CD8-positive, alpha-beta memory T cell (primary cell): ENCODE measurements around the gene SH2B2. TPM values are rescaled to one million over a fixed set of nuclear protein-coding genes. Genes with fewer than 3 reads are reported as not detected.
"Not testable (repeated sequence)": the region's sequence is repeated elsewhere in the genome, so short reads cannot be mapped to it uniquely, and the experiment has no call there.

Experiments used
- CTCF ChIA-PET: fragments of 350-600 bp; sonication (Branson Sonifier 250); formaldehyde crosslinking; loops from one replicate; lab custom pipeline; 2021; ENCODE audit warnings: antibody characterized with exemption; lab: Charles Lee
- POLR2A ChIA-PET: fragments of 350-600 bp; sonication (Branson Sonifier 250); formaldehyde crosslinking; loops from one replicate; lab custom pipeline; 2021; ENCODE audit warnings: antibody characterized with exemption; lab: Charles Lee
- DNase-seq, 5 donors: peaks; one replicate each; pipeline versions ENCODE4 v3.0.0 to v3.0.0-alpha.2; 2020 to 2022; ENCODE audit warnings: mixed read lengths in 1 of 5
- H3K27ac ChIP-seq: one replicate; pipeline ENCODE4 v1.7.0; 2013; ENCODE audit warnings: low read depth, mild to moderate bottlenecking, low read length, moderate library complexity
- H3K27me3 ChIP-seq: 2 replicates; pipeline ENCODE4 v1.7.0; 2013; ENCODE audit warnings: low read length, mild to moderate bottlenecking; ENCODE audit not compliant: insufficient read depth, poor library complexity, severe bottlenecking
- H3K36me3 ChIP-seq: 2 replicates; pipeline ENCODE4 v1.7.0; 2013; ENCODE audit warnings: mild to moderate bottlenecking, low read length, moderate library complexity; ENCODE audit not compliant: insufficient read depth
- H3K4me1 ChIP-seq: 2 replicates; pipeline ENCODE4 v1.7.0; 2013; ENCODE audit warnings: mild to moderate bottlenecking, low read length, moderate library complexity; ENCODE audit not compliant: insufficient read depth
- H3K4me3 ChIP-seq: 2 replicates; pipeline ENCODE4 v1.7.0; 2013; ENCODE audit warnings: mild to moderate bottlenecking, low read length
- H3K9me3 ChIP-seq: 2 replicates; pipeline ENCODE4 v1.7.0; 2013; ENCODE audit warnings: mild to moderate bottlenecking, low read length
- H3K27ac Mint-ChIP-seq, 8 donors: one replicate each; pipeline ENCODE4 v1.8.0; 2020 to 2021; ENCODE audit warnings: mixed read lengths in 8 of 8, mild to moderate bottlenecking in 6 of 8, inconsistent platforms in 3 of 8, moderate library complexity in 3 of 8
- H3K27me3 Mint-ChIP-seq, 2 donors: one replicate each; pipeline ENCODE4 v1.8.0; 2020 to 2021; ENCODE audit warnings: mixed read lengths in 2 of 2, mild to moderate bottlenecking in 1 of 2, moderate library complexity in 1 of 2
- H3K36me3 Mint-ChIP-seq, 3 donors: one replicate each; pipeline ENCODE4 v1.8.0; 2020 to 2021; ENCODE audit warnings: mixed read lengths in 3 of 3, inconsistent platforms in 1 of 3, mild to moderate bottlenecking in 1 of 3
- H3K4me1 Mint-ChIP-seq, 3 donors: one replicate each; pipeline ENCODE4 v1.8.0; 2020 to 2021; ENCODE audit warnings: mixed read lengths in 3 of 3, inconsistent platforms in 1 of 3, mild to moderate bottlenecking in 1 of 3
- H3K4me3 Mint-ChIP-seq, 7 donors: one replicate each; pipeline ENCODE4 v1.8.0; 2020 to 2021; ENCODE audit warnings: mixed read lengths in 7 of 7, mild to moderate bottlenecking in 6 of 7, moderate library complexity in 4 of 7, inconsistent platforms in 2 of 7
- H3K9me3 Mint-ChIP-seq, 5 donors: one replicate each; pipeline ENCODE4 v1.8.0; 2020 to 2022; ENCODE audit warnings: mixed read lengths in 5 of 5, mild to moderate bottlenecking in 3 of 5, moderate library complexity in 2 of 5, inconsistent platforms in 1 of 5
- polyA plus RNA-seq: library from polyadenylated mRNA; unstranded; fragments of 300-500 nt; fragmentation: Illumina TruSeq; gene quantifications from one replicate; pipeline ENCODE4 v1.2.3, GENCODE V29; 2021
- total RNA-seq, 2 experiments: library from RNA; stranded (reverse); gene quantifications; one replicate each; pipeline ENCODE4 v1.2.3, GENCODE V29; 2021

Gene SH2B2
- total and polyA plus RNA-seq, 3 experiments from 2014 or later, result 1.5 to 1.8 (median 1.8) TPM

DNA sequence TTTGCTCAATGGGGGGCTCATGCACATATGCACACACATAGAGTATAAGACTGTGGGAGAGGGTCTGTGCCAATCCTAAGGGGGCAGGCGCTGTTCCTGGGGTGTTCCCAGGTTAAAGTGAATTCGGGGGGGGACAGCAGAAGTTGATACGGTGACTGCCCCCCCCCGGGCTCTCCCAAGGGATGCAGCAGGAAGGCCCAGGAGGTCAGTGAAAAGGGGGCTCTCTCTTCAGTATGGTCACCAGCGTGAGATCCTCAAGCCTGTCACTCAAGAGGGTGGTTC, 37.2 kb downstream of the SH2B2 start:
- H3K4me1 Mint-ChIP-seq, result peaks cover 0 to 3% (median 0%) of the 10 kb centered on the region in 3 donors
- no peaks in the 10 kb centered on the region for H3K9me3 Mint-ChIP-seq
- ChIA-PET CTCF (no interaction called here), POLR2A (no interaction called here)
- peaks cover 3% of the 10 kb centered on the region for H3K27me3 ChIP-seq
- H3K27me3 Mint-ChIP-seq, result peaks cover 10 to 43% of the 10 kb centered on the region in 2 donors
- H3K27ac Mint-ChIP-seq, result no peak overlapping the region
- no peaks in the 10 kb centered on the region for H3K36me3 Mint-ChIP-seq
- H3K4me3 ChIP-seq, result no peak overlapping the region
- no peak overlapping the region for H3K4me3 Mint-ChIP-seq
- H3K27ac ChIP-seq, result no peak overlapping the region
- H3K4me1 ChIP-seq, result no peaks in the 10 kb centered on the region
- H3K36me3 ChIP-seq, result no peaks in the 10 kb centered on the region
- no peaks in the 10 kb centered on the region for H3K9me3 ChIP-seq
- DNase-seq, result no peak

DNA sequence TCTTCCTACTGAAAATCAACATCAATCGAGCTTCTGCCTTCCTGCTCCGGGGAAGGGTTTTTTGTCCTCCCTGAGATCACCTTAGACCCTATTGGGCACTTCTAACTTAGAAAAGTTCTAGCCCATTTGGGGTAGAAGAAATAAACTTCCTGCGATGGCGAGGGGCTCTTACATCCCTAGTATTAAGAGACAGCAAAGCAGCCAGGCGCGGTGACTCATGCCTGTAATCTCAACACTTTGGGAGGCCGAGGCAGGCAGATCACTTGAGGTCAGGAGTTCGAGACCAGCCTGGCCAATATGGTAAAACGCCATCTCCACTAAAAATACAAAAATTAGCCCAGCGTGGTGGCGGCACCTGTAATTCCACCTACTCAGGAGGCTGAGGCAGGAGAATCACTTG, 38.4 kb downstream of the SH2B2 start:
- not testable (repeated sequence) for H3K4me1 Mint-ChIP-seq
- H3K27me3 Mint-ChIP-seq, result peaks cover 11 to 43% of the 10 kb centered on the region in 2 donors

DNA sequence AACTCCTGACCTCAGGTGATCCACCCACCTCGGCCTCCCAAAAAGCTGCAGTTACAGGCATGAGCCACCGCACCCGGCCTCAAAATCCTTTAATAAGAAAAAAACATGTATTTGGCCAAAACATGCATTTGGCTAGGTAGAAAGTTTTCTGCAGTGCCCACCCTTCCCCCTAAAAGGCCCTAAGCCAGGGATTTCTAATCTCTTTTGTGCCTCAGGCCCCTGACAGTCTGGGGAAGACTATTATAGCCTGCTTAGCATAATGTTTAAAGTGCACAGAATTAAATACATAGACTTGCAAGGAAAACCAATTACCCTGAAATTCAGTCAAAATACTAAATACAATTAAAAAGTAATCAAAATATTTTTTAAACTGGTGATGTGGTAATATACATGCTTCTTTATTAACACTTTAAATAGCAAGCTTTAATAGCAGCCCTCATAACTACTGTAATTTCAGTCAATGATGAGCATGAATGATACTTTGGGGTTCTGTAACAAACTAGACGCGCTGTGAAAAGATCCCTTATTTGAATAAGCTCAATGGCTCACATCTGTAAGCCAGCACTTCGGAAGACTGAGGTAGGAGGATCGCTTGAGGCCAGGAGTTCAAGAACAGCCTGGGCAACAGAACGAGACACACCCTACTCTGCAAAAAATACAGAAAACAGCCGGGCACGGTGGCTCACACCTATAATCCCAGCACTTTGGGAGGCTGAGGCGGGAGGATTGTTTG, 39.7 kb downstream of the SH2B2 start:
- no peak for DNase-seq
- CTCF ChIA-PET, result no interaction called here

More for the DNA sequence above, 38.4 kb downstream of the SH2B2 start:
- DNase-seq, H3K9me3 Mint-ChIP-seq, H3K4me1 ChIP-seq, H3K36me3 Mint-ChIP-seq, H3K27me3 ChIP-seq, H3K4me3 Mint-ChIP-seq, H3K27ac Mint-ChIP-seq, H3K4me3 ChIP-seq, H3K9me3 ChIP-seq, H3K27ac ChIP-seq, H3K36me3 ChIP-seq: not testable (repeated sequence)
- POLR2A ChIA-PET, result interaction anchor here (0.7 kb wide), 1 partner anchor 18 kb away, joined by 4 read pairs; no protein-coding TSS in a partner anchor
- CTCF ChIA-PET, result interaction anchor here (1.2 kb wide), 1 partner anchor 15 kb away, joined by 3 read pairs; no protein-coding TSS in a partner anchor

DNA sequence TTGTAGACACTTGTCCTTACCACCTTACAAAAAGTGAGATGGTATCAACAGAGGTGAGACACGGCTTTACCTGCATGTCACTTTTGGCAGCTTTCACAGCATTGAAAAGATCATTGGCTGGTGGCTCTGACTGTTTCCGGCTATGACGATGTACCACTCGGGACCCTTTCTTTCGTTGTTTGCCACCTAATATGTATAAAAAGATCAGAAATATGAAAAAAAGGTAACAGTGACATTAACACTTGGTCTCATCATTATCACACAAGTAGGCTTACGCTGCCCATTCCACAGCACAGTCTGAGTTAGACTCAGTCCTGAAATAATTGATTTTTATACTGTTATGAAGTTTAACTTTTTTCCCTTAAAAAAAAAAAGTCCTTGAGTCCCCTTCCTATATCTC, 40.5 kb downstream of the SH2B2 start:
- H3K4me3 ChIP-seq, H3K27ac ChIP-seq, H3K27me3 ChIP-seq, H3K36me3 Mint-ChIP-seq, H3K9me3 Mint-ChIP-seq, CTCF ChIA-PET, H3K36me3 ChIP-seq, H3K4me1 Mint-ChIP-seq, DNase-seq, H3K9me3 ChIP-seq, H3K4me1 ChIP-seq, POLR2A ChIA-PET: not testable (repeated sequence)
- Mint-ChIP-seq H3K27me3 (peaks cover 15 to 35% of the 10 kb centered on the region in 2 donors), H3K27ac (peak overlapping the region in 1 of 8 donors; percentile 42), H3K4me3 (peak overlapping the region in 1 of 7 donors; percentile 11)

More for the DNA sequence above, 39.7 kb downstream of the SH2B2 start:
- H3K4me1 Mint-ChIP-seq, result no peaks in the 10 kb centered on the region
- H3K36me3 ChIP-seq, result no peaks in the 10 kb centered on the region
- POLR2A ChIA-PET, result no interaction called here
- no peak overlapping the region for H3K27ac ChIP-seq
- no peak overlapping the region for H3K4me3 ChIP-seq
- H3K27me3 Mint-ChIP-seq, result peaks cover 14 to 33% of the 10 kb centered on the region in 2 donors
- no peaks in the 10 kb centered on the region for H3K36me3 Mint-ChIP-seq
- no peaks in the 10 kb centered on the region for H3K9me3 ChIP-seq
- H3K4me1 ChIP-seq, result no peaks in the 10 kb centered on the region
- H3K27me3 ChIP-seq, result peaks cover 3% of the 10 kb centered on the region
- no peaks in the 10 kb centered on the region for H3K9me3 Mint-ChIP-seq
- no peak overlapping the region for H3K4me3 Mint-ChIP-seq
- peak overlapping the region in 1 of 8 donors; percentile 72 for H3K27ac Mint-ChIP-seq

DNA sequence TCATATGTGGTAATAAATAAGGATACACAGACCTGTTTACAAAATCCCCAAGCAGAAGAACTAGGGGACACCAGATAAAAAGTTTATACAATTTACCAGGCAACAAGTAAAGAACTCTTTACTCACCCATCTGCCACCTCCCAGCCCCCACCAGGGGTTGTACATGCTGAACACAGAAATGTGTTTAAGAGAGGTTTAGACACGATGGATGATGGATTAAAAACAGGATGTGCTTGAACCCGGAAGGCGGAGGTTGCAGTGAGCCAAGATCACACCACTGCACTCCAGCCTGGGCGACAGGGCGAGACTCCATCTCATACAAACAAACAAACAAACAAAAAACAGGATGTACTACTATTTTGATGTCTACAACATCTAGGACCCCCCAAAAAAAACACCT, 42.2 kb downstream of the SH2B2 start:
- DNase-seq, result not testable (repeated sequence)

DNA sequence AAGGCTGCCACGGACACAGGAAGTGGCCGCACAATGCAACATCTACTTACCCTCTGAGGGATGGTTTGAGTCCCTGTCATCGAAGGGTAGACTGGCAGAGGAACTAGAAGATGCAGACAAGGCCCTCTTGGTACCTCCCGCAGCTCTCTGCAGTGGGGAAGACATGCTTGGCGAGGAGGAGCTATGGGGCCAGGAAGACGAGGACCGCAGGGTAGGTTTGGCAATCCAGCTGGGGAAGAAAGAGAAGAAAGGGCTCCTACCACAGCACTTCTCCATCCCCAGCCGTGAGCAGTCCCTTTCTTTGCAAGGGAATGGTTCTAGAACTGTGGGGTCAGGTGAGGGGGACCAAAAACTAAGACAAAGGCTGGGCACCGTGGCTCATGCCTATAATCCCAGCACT, 42.7 kb downstream of the SH2B2 start:
- POLR2A ChIA-PET, H3K27ac ChIP-seq: not testable (repeated sequence)
- H3K4me3 Mint-ChIP-seq, result peak overlapping the region in 1 of 7 donors; percentile 15

More for the DNA sequence above, 42.2 kb downstream of the SH2B2 start:
- H3K27me3 ChIP-seq, POLR2A ChIA-PET, H3K9me3 Mint-ChIP-seq, H3K27ac ChIP-seq, H3K9me3 ChIP-seq, CTCF ChIA-PET, H3K4me1 Mint-ChIP-seq, H3K4me3 ChIP-seq, H3K4me1 ChIP-seq, H3K36me3 ChIP-seq, H3K36me3 Mint-ChIP-seq: not testable (repeated sequence)
- Mint-ChIP-seq H3K27ac (peak overlapping the region in 3 of 8 donors; percentile 63 to 74 (median 68)), H3K4me3 (peak overlapping the region in 1 of 7 donors; percentile 15), H3K27me3 (peaks cover 15 to 32% of the 10 kb centered on the region in 2 donors)

DNA sequence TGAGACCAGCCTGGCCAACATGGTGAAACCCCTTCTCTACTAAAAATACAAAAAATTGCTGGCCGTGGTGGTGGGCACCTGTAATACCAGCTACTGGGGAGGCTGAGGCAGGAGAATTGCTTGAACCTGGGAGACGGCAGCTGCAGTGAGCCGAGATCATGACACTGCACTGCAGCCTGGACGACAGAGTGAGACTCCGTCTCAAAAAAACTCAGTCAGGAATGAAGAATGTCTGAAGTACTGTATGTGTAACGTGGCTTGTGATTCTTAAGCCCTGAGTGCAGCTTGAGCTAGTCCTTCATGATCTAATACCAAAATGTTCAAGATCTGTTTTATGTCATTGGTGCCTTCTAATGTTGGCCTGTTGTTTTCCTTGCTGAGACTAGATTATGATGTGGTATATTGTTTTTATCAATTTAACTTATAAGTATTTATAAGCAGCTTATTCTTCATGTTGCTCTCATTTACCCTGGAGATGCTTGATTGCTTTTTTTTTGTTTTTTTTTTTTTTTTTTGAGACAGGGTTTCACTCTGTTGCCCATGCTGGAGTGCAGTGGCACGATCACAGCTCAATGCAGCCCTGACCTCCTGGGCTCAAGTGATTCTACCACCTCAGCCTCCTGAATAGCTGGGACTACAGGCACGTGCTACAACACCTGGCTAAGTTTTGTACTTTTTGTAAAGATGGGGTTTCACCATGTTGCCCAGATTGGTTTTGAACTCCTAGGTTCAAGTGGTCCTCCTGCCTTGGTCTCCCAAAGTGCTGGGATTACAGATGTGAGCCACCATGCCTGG, 44.2 kb downstream of the SH2B2 start:
- not testable (repeated sequence) for H3K4me1 ChIP-seq
- CTCF ChIA-PET, result interaction anchor here (0.6 kb wide), 1 partner anchor 941 kb away, joined by 4 read pairs; no protein-coding TSS in a partner anchor

More for the DNA sequence above, 42.7 kb downstream of the SH2B2 start:
- H3K36me3 ChIP-seq, H3K4me1 Mint-ChIP-seq, H3K4me1 ChIP-seq, H3K9me3 ChIP-seq, H3K4me3 ChIP-seq, CTCF ChIA-PET, DNase-seq, H3K36me3 Mint-ChIP-seq, H3K9me3 Mint-ChIP-seq, H3K27me3 ChIP-seq: not testable (repeated sequence)
- Mint-ChIP-seq H3K27ac (peak overlapping the region in 2 of 8 donors; percentile 60 to 63), H3K27me3 (peaks cover 11 to 32% of the 10 kb centered on the region in 2 donors)

DNA sequence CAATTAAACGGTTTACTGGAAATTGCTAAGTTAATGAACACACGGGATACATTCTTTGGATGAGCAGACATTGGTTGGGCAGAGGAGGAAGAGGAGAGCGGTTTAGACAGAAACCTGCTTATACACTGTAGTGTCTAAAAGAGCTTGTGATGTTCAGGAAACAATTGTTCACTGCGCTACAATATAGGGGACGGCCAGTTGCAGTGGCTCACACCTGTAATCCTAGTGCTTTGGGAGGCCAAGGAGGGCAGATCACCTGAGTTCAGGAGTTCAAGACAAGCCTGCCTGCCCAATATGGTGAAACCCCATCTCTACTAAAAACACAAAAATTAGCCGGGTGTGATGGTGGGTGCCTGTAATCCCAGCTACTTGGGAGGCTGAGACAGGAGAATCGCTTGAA, 48.9 kb downstream of the SH2B2 start:
- H3K27ac ChIP-seq, H3K27ac Mint-ChIP-seq, H3K27me3 ChIP-seq, POLR2A ChIA-PET, H3K4me1 ChIP-seq, H3K4me3 ChIP-seq, H3K36me3 ChIP-seq, H3K4me3 Mint-ChIP-seq, DNase-seq, H3K4me1 Mint-ChIP-seq, H3K9me3 ChIP-seq, H3K36me3 Mint-ChIP-seq, H3K9me3 Mint-ChIP-seq: not testable (repeated sequence)
- H3K27me3 Mint-ChIP-seq, result peaks cover 4 to 15% of the 10 kb centered on the region in 2 donors
- CTCF ChIA-PET, result interaction anchor here (0.7 kb wide), 1 partner anchor 805 kb away, joined by 3 read pairs; no protein-coding TSS in a partner anchor

More for the DNA sequence above, 44.2 kb downstream of the SH2B2 start:
- H3K9me3 Mint-ChIP-seq, H3K27ac ChIP-seq, H3K9me3 ChIP-seq, H3K4me3 Mint-ChIP-seq, POLR2A ChIA-PET, H3K36me3 Mint-ChIP-seq, H3K27me3 ChIP-seq, H3K4me3 ChIP-seq, DNase-seq, H3K4me1 Mint-ChIP-seq, H3K36me3 ChIP-seq, H3K27ac Mint-ChIP-seq: not testable (repeated sequence)
- peaks cover 11 to 32% of the 10 kb centered on the region in 2 donors for H3K27me3 Mint-ChIP-seq
